CD14-positive monocyte (primary cell): Measurements from ENCODE around the gene GGA2. TPM values are rescaled to one million over a fixed set of nuclear protein-coding genes. Genes with fewer than 3 reads are reported as not detected.

Experiments used
- DNase-seq, 3 donors: peaks; one replicate each; pipeline ENCODE4 v3.0.0-alpha.2; 2011 to 2022
- H2AFZ ChIP-seq: 2 replicates; pipeline ENCODE4 v1.6.0; 2012; ENCODE audit warnings: mild to moderate bottlenecking, low read depth, low read length, inconsistent platforms; ENCODE audit not compliant: insufficient read depth, poor library complexity, severe bottlenecking
- H3K27ac ChIP-seq, 2 donors: 1 replicate in 1 of 2; 2 replicates in 1 of 2; pipeline ENCODE4 v1.5.1; 2012 to 2013; ENCODE audit warnings: low read length in 2 of 2, control low read depth in 1 of 2, inconsistent platforms in 1 of 2, low read depth in 1 of 2, mild to moderate bottlenecking in 1 of 2
- H3K27me3 ChIP-seq, 2 donors: one replicate each; pipeline versions ENCODE4 v1.6.0 to v1.6.1; 2011 to 2013; ENCODE audit warnings: low read length in 2 of 2; ENCODE audit not compliant: control insufficient read depth in 2 of 2, insufficient read depth in 2 of 2
- H3K36me3 ChIP-seq, 2 donors: replicated peaks in 1 of 2; 1 replicate in 1 of 2; 2 replicates in 1 of 2; pipeline versions ENCODE4 v1.5.1 to v1.6.1; 2012 to 2013; ENCODE audit warnings: low read length in 2 of 2, control low read depth in 1 of 2, inconsistent platforms in 1 of 2, mild to moderate bottlenecking in 1 of 2; ENCODE audit not compliant: insufficient read depth in 2 of 2, control insufficient read depth in 1 of 2
- H3K4me1 ChIP-seq, 2 donors: 1 replicate in 1 of 2; 2 replicates in 1 of 2; pipeline versions ENCODE4 v1.5.1 to v1.6.1; 2012 to 2013; ENCODE audit warnings: low read length in 2 of 2, control low read depth in 1 of 2, inconsistent platforms in 1 of 2, mild to moderate bottlenecking in 1 of 2, moderate library complexity in 1 of 2; ENCODE audit not compliant: insufficient read depth in 2 of 2, control insufficient read depth in 1 of 2
- H3K4me2 ChIP-seq: replicated peaks from 2 replicates; pipeline ENCODE3; 2012; ENCODE audit warnings: low read length, moderate library complexity, mild to moderate bottlenecking; ENCODE audit not compliant: poor library complexity, severe bottlenecking; ENCODE audit errors: extremely low read depth
- H3K4me3 ChIP-seq, 3 experiments: fragments of 200-600 bp in 1 of 3; sonication (generic) in 1 of 3; replicated peaks in 1 of 3; 1 replicate in 2 of 3; 2 replicates in 1 of 3; pipeline ENCODE4 v1.5.1; 2011 to 2013; ENCODE audit warnings: low read length in 3 of 3, mild to moderate bottlenecking in 3 of 3, control low read depth in 2 of 3, low read depth in 2 of 3, inconsistent platforms in 1 of 3, moderate library complexity in 1 of 3
- H3K79me2 ChIP-seq: 2 replicates; pipeline ENCODE4 v1.6.0; 2012; ENCODE audit warnings: mild to moderate bottlenecking, control low read depth, inconsistent platforms, low read length, moderate library complexity; ENCODE audit not compliant: insufficient read depth
- H3K9ac ChIP-seq: 2 replicates; pipeline ENCODE4 v1.6.0; 2017; ENCODE audit warnings: low read length, mild to moderate bottlenecking; ENCODE audit not compliant: insufficient read depth, poor library complexity, severe bottlenecking
- H3K9me3 ChIP-seq, 2 donors: replicated peaks in 1 of 2; 1 replicate in 1 of 2; 2 replicates in 1 of 2; pipeline versions ENCODE4 v1.5.1 to v1.6.1; 2012 to 2013; ENCODE audit warnings: low read length in 2 of 2, control low read depth in 1 of 2; ENCODE audit not compliant: control insufficient read depth in 1 of 2, insufficient read depth in 1 of 2
- H4K20me1 ChIP-seq: 2 replicates; pipeline ENCODE4 v1.6.0; 2012; ENCODE audit warnings: mild to moderate bottlenecking, low read length, control low read depth, moderate library complexity; ENCODE audit not compliant: insufficient read depth
- H3K27ac Mint-ChIP-seq, 7 donors: one replicate each; pipeline ENCODE4 v1.8.0; 2020; ENCODE audit warnings: mild to moderate bottlenecking in 7 of 7, mixed read lengths in 7 of 7, moderate library complexity in 6 of 7, inconsistent platforms in 2 of 7
- H3K27me3 Mint-ChIP-seq, 3 donors: one replicate each; pipeline ENCODE4 v1.8.0; 2021 to 2022; ENCODE audit warnings: low read depth in 3 of 3, mild to moderate bottlenecking in 3 of 3, mixed read lengths in 3 of 3, moderate library complexity in 3 of 3, inconsistent platforms in 1 of 3
- H3K36me3 Mint-ChIP-seq, 2 donors: one replicate each; pipeline ENCODE4 v1.8.0; 2020; ENCODE audit warnings: mixed read lengths in 2 of 2, inconsistent platforms in 1 of 2, mild to moderate bottlenecking in 1 of 2
- H3K4me1 Mint-ChIP-seq: one replicate; pipeline ENCODE4 v1.8.0; 2020; ENCODE audit warnings: mild to moderate bottlenecking, mixed read lengths
- H3K4me3 Mint-ChIP-seq, 2 donors: one replicate each; pipeline ENCODE4 v1.8.0; 2020; ENCODE audit warnings: mild to moderate bottlenecking in 2 of 2, mixed read lengths in 2 of 2, moderate library complexity in 1 of 2
- H3K9me3 Mint-ChIP-seq, 7 donors: one replicate each; pipeline ENCODE4 v1.8.0; 2020 to 2022; ENCODE audit warnings: mixed read lengths in 7 of 7, mild to moderate bottlenecking in 6 of 7, moderate library complexity in 6 of 7, inconsistent platforms in 2 of 7
- WGBS: methylation state at CpG from one replicate; pipeline ENCODE4 v1.1.5; 2013; ENCODE audit warnings: missing lambda C conversion rate; ENCODE audit not compliant: insufficient coverage; 5-methylcytosine and 5-hydroxymethylcytosine counted together
- intact Hi-C, 2 donors: fragments of 100-400 bp; cut with micrococcal nuclease; formaldehyde crosslinking; loops; one replicate each; pipeline versions ENCODE4 v1.15.0 to v1.15.1; 2023
- polyA plus RNA-seq, 3 donors: library from polyadenylated mRNA; depleted of rRNA in 1 of 3; unstranded in 2 of 3; stranded (reverse) in 1 of 3; fragments of 300-500 nt in 2 of 3; fragments of >200 nt in 1 of 3; fragmentation: Illumina TruSeq in 2 of 3; gene quantifications; 1 replicate in 2 of 3; 2 replicates in 1 of 3; pipeline ENCODE4 v1.2.3, GENCODE V29; 2012 to 2021
- TF ChIP-seq, protein P1 (sequence below): fragments of 200-600 bp; IDR thresholded peaks from one replicate; pipeline ENCODE4 v1.8.0; 2022; ENCODE audit warnings: antibody characterized with exemption, mild to moderate bottlenecking

The GGA2 gene
- polyA plus RNA-seq, 3 donors, result 37.5 to 55.4 (median 49.5) TPM

DNA sequence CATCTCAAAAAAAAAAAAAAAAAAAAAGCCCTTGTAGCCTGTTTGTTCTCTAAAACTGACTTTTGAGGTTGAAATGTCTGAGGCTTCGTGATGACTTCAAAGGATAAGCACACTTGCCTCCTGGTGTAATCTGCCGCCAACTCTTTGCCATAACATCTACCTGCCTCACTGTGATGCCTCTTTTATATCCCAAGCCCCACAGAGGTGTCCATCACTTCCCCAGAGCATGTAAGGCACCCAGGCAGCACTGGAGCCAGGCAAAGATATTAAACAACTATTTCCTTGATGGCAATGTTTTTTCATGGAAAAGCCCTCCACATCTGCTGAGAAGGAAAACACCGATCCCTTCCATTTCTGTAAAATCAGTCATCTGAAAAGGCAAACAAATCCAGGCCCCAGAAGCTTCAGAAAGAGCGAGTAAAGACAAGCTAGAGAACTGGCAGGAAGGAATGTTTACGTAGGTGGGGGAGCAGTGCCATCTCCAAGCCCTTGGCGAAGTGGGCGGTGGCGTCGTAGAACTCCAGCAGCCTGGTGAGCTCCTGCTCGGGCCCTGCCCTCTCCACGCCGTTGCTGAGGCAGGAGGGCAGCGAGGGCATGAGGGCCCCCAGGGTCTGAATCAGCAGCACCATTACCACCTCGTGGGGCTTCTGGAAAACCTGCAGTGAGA lies 85.9 kb downstream of the GGA2 start:
- H3K4me3 Mint-ChIP-seq, result no peak overlapping the region

GRCh38 chr16:23423496-23424049 lies 86.7 kb downstream of the GGA2 start:
- Histone ChIP-seq H3K27ac (no peak overlapping the region), H3K4me2 (no peak overlapping the region), H3K9me3 (no peaks in the 10 kb centered on the region), H2AFZ (no peak overlapping the region), H3K4me1 (no peaks in the 10 kb centered on the region), H3K79me2 (no peaks in the 10 kb centered on the region), H3K36me3 (peaks cover 16 to 53% of the 10 kb centered on the region in 2 donors), H3K4me3 (no peak overlapping the region), H4K20me1 (no peaks in the 10 kb centered on the region), H3K9ac (no peak overlapping the region), H3K27me3 (no peaks in the 10 kb centered on the region)
- WGBS, result no CpG with 5 or more reads among the region's 11 CpGs
- Mint-ChIP-seq H3K4me3 (no peak overlapping the region), H3K36me3 (peaks cover 44 to 57% of the 10 kb centered on the region in 2 donors), H3K9me3 (no peaks in the 10 kb centered on the region), H3K4me1 (no peaks in the 10 kb centered on the region), H3K27me3 (no peaks in the 10 kb centered on the region), H3K27ac (no peak overlapping the region)
- intact Hi-C loops, result no loop called here
- DNase-seq, result no peak
- TF ChIP-seq, protein P1, sequence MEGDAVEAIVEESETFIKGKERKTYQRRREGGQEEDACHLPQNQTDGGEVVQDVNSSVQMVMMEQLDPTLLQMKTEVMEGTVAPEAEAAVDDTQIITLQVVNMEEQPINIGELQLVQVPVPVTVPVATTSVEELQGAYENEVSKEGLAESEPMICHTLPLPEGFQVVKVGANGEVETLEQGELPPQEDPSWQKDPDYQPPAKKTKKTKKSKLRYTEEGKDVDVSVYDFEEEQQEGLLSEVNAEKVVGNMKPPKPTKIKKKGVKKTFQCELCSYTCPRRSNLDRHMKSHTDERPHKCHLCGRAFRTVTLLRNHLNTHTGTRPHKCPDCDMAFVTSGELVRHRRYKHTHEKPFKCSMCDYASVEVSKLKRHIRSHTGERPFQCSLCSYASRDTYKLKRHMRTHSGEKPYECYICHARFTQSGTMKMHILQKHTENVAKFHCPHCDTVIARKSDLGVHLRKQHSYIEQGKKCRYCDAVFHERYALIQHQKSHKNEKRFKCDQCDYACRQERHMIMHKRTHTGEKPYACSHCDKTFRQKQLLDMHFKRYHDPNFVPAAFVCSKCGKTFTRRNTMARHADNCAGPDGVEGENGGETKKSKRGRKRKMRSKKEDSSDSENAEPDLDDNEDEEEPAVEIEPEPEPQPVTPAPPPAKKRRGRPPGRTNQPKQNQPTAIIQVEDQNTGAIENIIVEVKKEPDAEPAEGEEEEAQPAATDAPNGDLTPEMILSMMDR, result no peak

More for the DNA sequence above, 85.9 kb downstream of the GGA2 start:
- Mint-ChIP-seq H3K9me3 (no peaks in the 10 kb centered on the region), H3K27ac (no peak overlapping the region), H3K4me1 (no peaks in the 10 kb centered on the region), H3K27me3 (no peaks in the 10 kb centered on the region), H3K36me3 (peaks cover 42 to 65% of the 10 kb centered on the region in 2 donors)
- 92% methylated on average over 5 of the region's 14 CpGs for WGBS
- Histone ChIP-seq H3K4me2 (no peak overlapping the region), H3K36me3 (peaks cover 16 to 51% of the 10 kb centered on the region in 2 donors), H4K20me1 (no peaks in the 10 kb centered on the region), H3K4me3 (no peak overlapping the region), H3K27ac (no peak overlapping the region), H3K79me2 (no peaks in the 10 kb centered on the region), H3K9me3 (no peaks in the 10 kb centered on the region), H3K4me1 (no peaks in the 10 kb centered on the region), H3K9ac (no peak overlapping the region), H3K27me3 (no peaks in the 10 kb centered on the region), H2AFZ (no peak overlapping the region)
- intact Hi-C loops, result no loop called here
- DNase-seq, result no peak
- TF ChIP-seq, protein P1, result no peak
